Right lung (tissue), 5 donors: ENCODE data around the gene DNAAF5. TPM values are rescaled to one million over a fixed set of nuclear protein-coding genes. Genes with fewer than 3 reads are reported as not detected.
A peak's percentile ranks its signal among the peaks of the same experiment; 100 is the strongest.
"Not testable (repeated sequence)": the region's sequence is repeated elsewhere in the genome, so short reads cannot be mapped to it uniquely, and the experiment has no call there.

Experiments used
- DNase-seq, 2 donors: peaks; one replicate each; pipeline ENCODE4 v3.0.0-alpha.2; 2013
- polyA plus RNA-seq, 5 donors: library from polyadenylated mRNA; unstranded; fragments of 120-200 nt; gene quantifications; one replicate each; pipeline versions ENCODE4 v1.2.1 to v1.2.3, GENCODE V29; 2013; ENCODE audit warnings: inconsistent platforms in 1 of 5, low replicate concordance in 1 of 5; ENCODE audit not compliant: insufficient read length in 5 of 5, insufficient read depth in 1 of 5

DNAAF5 gene
- polyA plus RNA-seq, 5 donors = 21.7 to 27.9 (median 24.6) TPM

- DNase-seq = no peak
These were observed 76.2 kb downstream of the DNAAF5 start for GRCh38 chr7:802500-803242.

DNA sequence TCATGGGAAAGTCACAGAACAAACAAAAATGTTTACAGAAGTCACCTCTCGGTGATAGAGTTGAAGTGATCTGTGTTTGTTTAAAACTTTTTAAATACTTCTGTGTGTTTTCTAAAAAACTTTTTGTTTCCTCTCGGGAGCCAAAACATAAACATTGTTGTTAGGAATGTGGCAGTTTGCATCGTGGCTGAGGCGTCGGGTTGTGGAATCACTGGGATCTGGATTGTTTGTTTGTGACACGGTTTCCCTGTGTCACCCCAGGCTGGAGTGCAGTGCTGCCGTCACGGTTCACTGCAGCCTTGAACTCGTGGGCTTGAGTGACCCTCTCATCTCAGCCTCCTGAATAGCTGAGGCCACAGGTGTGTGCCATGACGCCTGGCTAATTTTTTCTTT lies 76.7 kb downstream of the DNAAF5 start:
- DNase-seq = peak in 1 of 2 donors; percentile 28

DNA sequence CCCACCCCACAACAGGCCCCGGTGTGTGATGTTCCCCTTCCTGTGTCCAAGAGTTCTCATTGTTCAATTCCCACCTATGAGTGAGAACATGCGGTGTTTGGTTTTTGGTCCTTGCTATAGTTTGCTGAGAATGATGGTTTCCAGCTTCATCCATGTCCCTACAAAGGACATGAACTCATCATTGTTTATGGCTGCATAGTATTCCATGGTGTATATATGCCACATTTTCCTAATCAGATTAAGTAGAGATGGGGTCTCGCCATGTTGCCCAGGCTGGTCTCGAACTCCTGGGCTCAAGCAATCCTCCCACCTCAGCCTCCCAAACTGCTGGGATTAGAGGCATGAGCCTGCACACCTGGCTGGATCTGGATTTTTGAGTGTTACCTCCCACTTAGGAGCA lies 77.3 kb downstream of the DNAAF5 start:
- not testable (repeated sequence) for DNase-seq

- DNase-seq = no peak
These were observed 78.8 kb downstream of the DNAAF5 start for GRCh38 chr7:805261-805660.

GRCh38 chr7:815284-816216 lies 89.1 kb downstream of the DNAAF5 start:
- DNase-seq = no peak

DNA sequence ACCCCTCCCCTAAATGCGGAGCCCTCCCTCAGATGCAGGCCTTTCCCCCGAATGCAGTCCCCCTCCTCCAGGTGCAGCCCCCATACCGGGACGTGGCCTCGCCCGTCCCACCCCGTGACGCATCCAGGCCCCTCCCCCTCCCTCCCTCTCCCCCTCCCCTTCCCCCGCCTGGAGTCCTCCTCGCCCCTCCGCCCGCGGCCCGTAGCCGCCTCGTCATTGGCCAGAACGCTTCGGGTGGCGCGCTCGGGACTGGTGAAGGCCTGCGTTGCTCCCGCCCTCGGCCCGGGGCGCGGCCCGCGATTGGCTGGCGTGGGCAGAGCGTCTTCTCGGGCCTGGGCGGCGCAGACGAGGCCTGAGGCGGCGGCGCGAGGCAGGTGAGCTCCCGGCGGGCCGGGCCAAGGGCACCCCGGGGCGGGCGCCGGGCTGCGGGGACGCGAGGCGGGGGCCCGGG lies 89.8 kb downstream of the DNAAF5 start:
- DNase-seq = peak; percentile 96 to 97

DNA sequence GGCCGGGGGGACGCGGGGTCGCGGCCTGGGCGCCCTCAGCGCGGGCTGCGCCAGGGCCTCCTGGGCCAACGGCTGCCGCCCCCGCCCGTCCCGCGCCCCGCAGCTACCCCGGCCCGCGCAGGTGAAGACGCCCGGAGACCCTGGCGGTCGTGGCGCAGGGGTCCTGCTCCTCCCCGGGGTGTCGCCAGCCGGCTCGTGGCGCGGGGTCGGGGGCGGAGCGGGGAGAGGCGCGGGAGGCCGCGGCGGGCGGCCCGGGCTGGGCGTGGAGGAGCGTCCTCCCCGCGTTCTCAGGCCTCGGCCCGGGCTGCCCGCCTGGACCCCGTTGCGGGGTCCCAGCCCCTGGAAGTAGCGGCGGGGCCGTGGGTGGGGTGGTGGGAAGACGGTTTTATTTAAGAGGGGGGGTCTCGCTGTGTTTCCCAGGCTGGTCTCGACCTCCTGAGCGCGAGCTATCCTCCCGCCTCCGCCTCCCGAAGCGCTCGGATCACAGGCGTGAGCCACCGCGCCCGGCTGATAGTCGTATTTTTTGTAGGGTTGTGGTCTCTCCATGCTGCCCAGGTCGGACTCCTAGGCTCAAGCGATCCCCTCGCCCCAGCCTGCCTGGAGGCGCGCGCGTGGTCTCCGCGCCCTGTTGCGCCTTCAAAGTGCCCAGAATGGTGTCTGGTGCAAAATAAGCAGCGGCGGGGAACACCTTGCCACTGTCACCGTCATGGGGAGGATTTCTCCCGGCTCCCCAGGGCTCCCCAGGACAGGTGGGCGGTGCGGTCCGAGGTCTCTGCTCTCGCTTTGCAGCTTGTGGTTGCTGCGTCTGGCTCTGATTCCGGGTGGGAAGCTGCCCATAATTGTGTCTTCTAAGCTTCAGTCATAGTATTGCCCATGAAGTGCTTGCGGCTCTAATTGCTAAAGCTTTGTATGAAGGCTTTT lies 90.5 kb downstream of the DNAAF5 start:
- DNase-seq = no peak

DNA sequence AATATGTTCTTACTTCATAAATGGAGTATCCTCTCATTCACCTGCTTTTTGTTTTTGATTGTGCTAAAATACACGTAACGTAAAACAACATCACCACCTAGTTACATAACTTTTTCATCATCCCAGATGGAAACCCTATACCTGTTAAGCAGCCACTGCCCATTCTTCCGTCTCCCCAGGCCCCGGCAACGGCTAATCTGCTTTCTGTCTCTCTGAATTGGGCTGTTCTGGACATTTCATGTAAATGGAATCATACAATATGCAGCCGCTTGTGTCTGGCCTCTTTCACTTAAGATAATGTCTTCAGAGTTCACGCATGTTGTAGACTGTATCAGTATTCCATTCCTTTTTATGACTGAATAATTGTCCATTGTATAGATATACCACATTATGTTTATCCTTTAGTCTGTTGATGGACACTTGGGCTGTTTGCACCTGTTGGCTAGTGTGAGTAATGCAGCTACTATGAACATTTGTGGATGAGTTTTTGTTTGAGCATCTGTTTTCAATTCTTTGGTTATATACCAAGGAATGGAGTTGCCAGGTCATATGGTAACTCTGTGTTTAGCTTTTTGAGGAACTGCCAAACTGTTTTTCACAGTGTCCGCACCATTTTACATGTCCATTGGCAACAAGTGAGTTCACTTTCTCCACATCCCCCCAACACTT lies 91.7 kb downstream of the DNAAF5 start:
- DNase-seq = no peak

- DNase-seq = no peak
These were observed 93.8 kb downstream of the DNAAF5 start for GRCh38 chr7:820341-820740.

DNA sequence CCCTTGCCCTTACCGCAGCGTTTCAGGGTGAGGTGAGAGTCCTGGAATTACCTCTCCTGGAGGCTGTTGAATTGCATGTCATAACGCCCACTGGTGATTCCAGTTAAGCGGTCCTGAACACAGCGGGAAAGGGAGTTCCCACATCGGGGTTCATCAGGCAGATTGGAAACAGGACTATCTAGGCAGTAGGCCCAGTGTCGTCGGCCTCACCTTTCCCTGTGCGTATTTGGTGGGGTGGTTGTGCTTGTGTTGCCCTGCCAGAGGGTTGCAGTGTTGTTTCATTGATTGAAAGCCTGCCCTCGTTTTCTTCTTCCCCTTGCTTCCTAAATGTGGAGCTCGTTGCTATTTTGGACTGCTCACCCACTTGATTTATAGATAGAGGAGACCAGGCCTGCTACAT lies 95.2 kb downstream of the DNAAF5 start:
- DNase-seq = no peak

- no peak for DNase-seq
These were observed 96.3 kb downstream of the DNAAF5 start for GRCh38 chr7:822692-823276.

DNA sequence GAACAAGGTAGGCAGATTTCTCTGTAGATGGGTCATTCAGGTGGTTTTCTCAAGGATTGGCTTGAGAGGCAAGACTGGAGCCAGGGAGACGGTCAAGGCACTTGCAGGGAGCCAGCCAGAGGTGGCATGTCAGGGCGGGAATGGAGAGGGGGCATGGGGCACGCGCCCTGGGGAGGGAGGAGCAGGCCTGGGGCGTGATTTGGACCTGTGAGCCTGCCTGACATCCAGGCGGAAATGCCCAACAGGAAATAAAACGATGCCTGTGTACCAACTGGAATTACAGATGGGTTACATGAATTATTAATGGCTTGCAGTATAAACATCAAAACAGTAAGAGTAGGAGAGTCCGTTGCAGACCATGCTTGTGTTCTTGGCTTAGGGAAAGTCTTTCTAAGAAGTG lies 97.2 kb downstream of the DNAAF5 start:
- no peak for DNase-seq

GRCh38 chr7:824081-824480 lies 97.6 kb downstream of the DNAAF5 start:
- no peak for DNase-seq

- DNase-seq = no peak
These were observed 98.2 kb downstream of the DNAAF5 start for GRCh38 chr7:824664-825063.

GRCh38 chr7:825386-825785 lies 98.9 kb downstream of the DNAAF5 start:
- no peak for DNase-seq

- no peak for DNase-seq
These were observed 99.9 kb downstream of the DNAAF5 start for GRCh38 chr7:826230-826917.

- no peak for DNase-seq
These were observed 102.5 kb downstream of the DNAAF5 start for GRCh38 chr7:828793-829561.

DNA sequence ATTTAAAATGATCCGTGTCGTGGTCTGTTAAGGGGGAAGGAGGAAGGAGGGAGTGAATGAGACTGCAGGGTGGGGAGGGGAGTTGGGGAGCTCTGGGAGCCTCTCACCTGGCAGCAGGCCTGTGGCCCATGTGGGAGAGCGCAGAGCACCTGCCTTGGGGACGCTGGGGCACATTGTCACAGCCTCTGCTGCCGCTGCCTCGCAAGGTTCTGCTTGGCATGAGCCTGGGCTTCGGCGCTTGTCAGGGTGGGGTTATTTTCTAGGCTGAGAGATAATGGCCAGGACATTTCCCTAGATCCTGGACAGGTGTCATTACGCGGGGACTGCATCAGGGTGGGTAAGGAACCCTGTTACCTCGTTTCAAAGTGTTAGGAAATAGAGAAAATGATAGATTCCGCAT lies 103.6 kb downstream of the DNAAF5 start:
- no peak for DNase-seq

DNA sequence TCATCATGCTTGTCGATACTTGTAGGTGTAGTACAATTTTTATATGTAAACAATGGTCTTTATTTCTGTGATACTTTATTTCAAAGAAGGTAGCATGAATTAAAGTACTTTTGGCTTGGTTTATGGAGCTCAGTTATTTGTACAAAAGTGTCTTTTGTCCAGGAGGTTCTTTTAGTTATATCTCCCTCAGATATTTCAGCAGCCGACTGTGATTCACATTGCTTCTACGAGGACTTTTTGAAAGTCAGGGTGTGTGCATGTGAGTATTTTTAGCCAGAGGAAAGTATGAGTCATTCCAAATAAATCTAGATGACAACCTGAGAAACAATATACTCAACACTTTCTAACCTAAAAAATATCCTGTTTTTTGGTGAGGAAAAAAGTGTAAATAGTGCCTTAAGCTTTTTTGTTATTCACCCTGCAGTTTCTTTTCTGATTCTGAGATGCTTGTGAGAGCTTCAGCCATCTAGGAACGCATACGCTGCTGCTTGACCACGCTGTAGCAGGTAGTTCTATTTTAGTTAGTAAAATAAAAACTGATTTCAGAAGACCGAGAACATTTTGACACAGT lies 105.2 kb downstream of the DNAAF5 start:
- no peak for DNase-seq
